NCI-H128 (cell line): ENCODE data around the gene UNK.
"Not testable (repeated sequence)": the region's sequence is repeated elsewhere in the genome, so short reads cannot be mapped to it uniquely, and the experiment has no call there.

Experiments
- DNase-seq: peaks from one replicate; lab custom pipeline; 2025; ENCODE audit not compliant: unreplicated experiment; lab: John Stamatoyannopoulos, UW

Gene UNK

GRCh38 chr17:75773121-75773807, 11.3 kb upstream of the UNK start:
- no peak for DNase-seq

- no peak for DNase-seq
Observed at GRCh38 chr17:75773808-75774470, 10.7 kb upstream of the UNK start.

GRCh38 chr17:75774471-75774990, 10.1 kb upstream of the UNK start:
- DNase-seq = no peak

GRCh38 chr17:75774991-75775668, 9.5 kb upstream of the UNK start:
- DNase-seq = no peak

- no peak for DNase-seq
Observed at GRCh38 chr17:75776386-75777295, 8.0 kb upstream of the UNK start.

GRCh38 chr17:75777296-75777922, 7.2 kb upstream of the UNK start:
- no peak for DNase-seq

- DNase-seq = not testable (repeated sequence)
Observed at GRCh38 chr17:75778066-75778860, 6.3 kb upstream of the UNK start.

GRCh38 chr17:75778861-75779249, 5.8 kb upstream of the UNK start:
- DNase-seq = no peak

GRCh38 chr17:75779250-75779986, 5.2 kb upstream of the UNK start:
- peak; percentile 97 for DNase-seq

- DNase-seq = no peak
Observed at GRCh38 chr17:75779987-75780889, 4.4 kb upstream of the UNK start.

- DNase-seq = no peak
Observed at GRCh38 chr17:75783069-75783783, 1.4 kb upstream of the UNK start.

- no peak for DNase-seq
Observed at GRCh38 chr17:75783803-75784472, 668 bp upstream of the UNK start.

GRCh38 chr17:75785016-75785890, 647 bp downstream of the UNK start:
- peak; percentile 59 for DNase-seq

GRCh38 chr17:75791254-75791653, 6.6 kb downstream of the UNK start:
- no peak for DNase-seq

GRCh38 chr17:75793460-75793859, 8.9 kb downstream of the UNK start:
- DNase-seq = no peak
